Naive B cell (primary cell): Measurements from ENCODE around the gene GOT1. TPM values are rescaled to one million over a fixed set of nuclear protein-coding genes. Genes with fewer than 3 reads are reported as not detected.

Experiments
- ATAC-seq, 2 donors: fragments of 150-1000 bp; cut with Tn5 transposase; 2 replicates each; pipeline ENCODE4 v1.10.0; 2021; ENCODE audit warnings: low read depth in 2 of 2, mild to moderate bottlenecking in 2 of 2, moderate library complexity in 2 of 2
- DNase-seq: peaks from one replicate; pipeline ENCODE4 v3.0.0; 2022
- H3K27ac Mint-ChIP-seq, 6 donors: one replicate each; pipeline ENCODE4 v1.8.0; 2020 to 2022; ENCODE audit warnings: mild to moderate bottlenecking in 6 of 6, mixed read lengths in 6 of 6, moderate library complexity in 5 of 6, inconsistent platforms in 2 of 6
- H3K27me3 Mint-ChIP-seq, 3 donors: one replicate each; pipeline ENCODE4 v1.8.0; 2021 to 2022; ENCODE audit warnings: mixed read lengths in 3 of 3, mild to moderate bottlenecking in 1 of 3
- H3K36me3 Mint-ChIP-seq, 2 donors: one replicate each; pipeline ENCODE4 v1.8.0; 2020 to 2022; ENCODE audit warnings: mixed read lengths in 2 of 2, inconsistent platforms in 1 of 2, mild to moderate bottlenecking in 1 of 2
- H3K4me1 Mint-ChIP-seq, 3 donors: one replicate each; pipeline ENCODE4 v1.8.0; 2020 to 2022; ENCODE audit warnings: mixed read lengths in 3 of 3, inconsistent platforms in 1 of 3, mild to moderate bottlenecking in 1 of 3, moderate library complexity in 1 of 3
- H3K4me3 Mint-ChIP-seq, 8 donors: one replicate each; pipeline ENCODE4 v1.8.0; 2020 to 2022; ENCODE audit warnings: mild to moderate bottlenecking in 8 of 8, mixed read lengths in 8 of 8, moderate library complexity in 8 of 8, inconsistent platforms in 2 of 8
- H3K9me3 Mint-ChIP-seq, 7 donors: one replicate each; pipeline ENCODE4 v1.8.0; 2020 to 2022; ENCODE audit warnings: mixed read lengths in 7 of 7, mild to moderate bottlenecking in 5 of 7, inconsistent platforms in 2 of 7, moderate library complexity in 1 of 7
- polyA plus RNA-seq, 6 donors: library from polyadenylated mRNA; unstranded; fragments of 300-500 nt; fragmentation: Illumina TruSeq; gene quantifications; one replicate each; pipeline ENCODE4 v1.2.3, GENCODE V29; 2021; ENCODE audit warnings: low read depth in 6 of 6

Gene GOT1
- polyA plus RNA-seq: 10 to 100 TPM in 5 of 6 donors, 1 to 10 TPM in 1; 8.8 to 15.5 (median 11.2) TPM

- peak; percentile 94 for DNase-seq
- Mint-ChIP-seq H3K9me3 (no peaks in the 10 kb centered on the region), H3K4me3 (peak within 1 kb of the TSS; percentile 88 to 99 (median 98)), H3K36me3 (no peaks in the 10 kb centered on the region), H3K27me3 (no peaks in the 10 kb centered on the region), H3K4me1 (peaks cover 20 to 29% (median 29%) of the 10 kb centered on the region in 3 donors), H3K27ac (peak within 1 kb of the TSS; percentile 93 to 99 (median 98))
- ATAC-seq: peak; percentile 93 to 95
Observed at GRCh38 chr10:99430451-99431189, at the start of gene GOT1. GOT1 (minus strand) TSS chr10:99430624; CDS start chr10:99430565, 59 bp downstream.

GRCh38 chr10:99470327-99470726, 39.9 kb upstream of the GOT1 start:
- Mint-ChIP-seq H3K9me3 (no peaks in the 10 kb centered on the region), H3K4me1 (peaks cover 0 to 15% (median 7%) of the 10 kb centered on the region in 3 donors), H3K27me3 (peaks cover 25 to 65% (median 56%) of the 10 kb centered on the region in 3 donors), H3K36me3 (no peaks in the 10 kb centered on the region), H3K4me3 (no peak overlapping the region), H3K27ac (no peak overlapping the region)
- ATAC-seq (peak in 1 of 2 donors; percentile 30), DNase-seq (no peak)

GRCh38 chr10:99467236-99467999, 37.0 kb upstream of the GOT1 start:
- Mint-ChIP-seq H3K4me3 (no peak overlapping the region), H3K36me3 (no peaks in the 10 kb centered on the region), H3K27ac (no peak overlapping the region), H3K4me1 (peaks cover 0 to 15% (median 7%) of the 10 kb centered on the region in 3 donors), H3K9me3 (no peaks in the 10 kb centered on the region), H3K27me3 (peaks cover 25 to 71% (median 53%) of the 10 kb centered on the region in 3 donors)
- ATAC-seq (no peak), DNase-seq (no peak)

GRCh38 chr10:99466632-99467223, 36.3 kb upstream of the GOT1 start:
- peaks cover 0 to 2% (median 0%) of the 10 kb centered on the region in 7 donors for H3K9me3 Mint-ChIP-seq
- ATAC-seq (no peak), DNase-seq (no peak)
- no peaks in the 10 kb centered on the region for H3K36me3 Mint-ChIP-seq
- peak overlapping the region in 1 of 8 donors; percentile 2 for H3K4me3 Mint-ChIP-seq
- peaks cover 25 to 70% (median 54%) of the 10 kb centered on the region in 3 donors for H3K27me3 Mint-ChIP-seq
- H3K27ac Mint-ChIP-seq: no peak overlapping the region
- H3K4me1 Mint-ChIP-seq: peaks cover 0 to 14% (median 5%) of the 10 kb centered on the region in 3 donors

- ATAC-seq: no peak
Observed at GRCh38 chr10:99461230-99461629, 30.8 kb upstream of the GOT1 start.

GRCh38 chr10:99460070-99460469, 29.6 kb upstream of the GOT1 start:
- Mint-ChIP-seq H3K27ac (no peak overlapping the region), H3K4me3 (no peak overlapping the region), H3K9me3 (peaks cover 0 to 2% (median 0%) of the 10 kb centered on the region in 7 donors), H3K27me3 (peaks cover 33 to 50% (median 33%) of the 10 kb centered on the region in 3 donors), H3K4me1 (no peaks in the 10 kb centered on the region), H3K36me3 (no peaks in the 10 kb centered on the region)
- no peak for ATAC-seq
- no peak for DNase-seq

More at GRCh38 chr10:99461230-99461629, 30.8 kb upstream of the GOT1 start:
- no peak for DNase-seq
- Mint-ChIP-seq H3K27ac (no peak overlapping the region), H3K9me3 (peaks cover 0 to 2% (median 0%) of the 10 kb centered on the region in 7 donors), H3K36me3 (no peaks in the 10 kb centered on the region), H3K27me3 (peaks cover 34 to 57% (median 37%) of the 10 kb centered on the region in 3 donors), H3K4me1 (no peaks in the 10 kb centered on the region), H3K4me3 (no peak overlapping the region)

- Mint-ChIP-seq H3K4me3 (no peak overlapping the region), H3K36me3 (no peaks in the 10 kb centered on the region), H3K9me3 (peaks cover 0 to 2% (median 0%) of the 10 kb centered on the region in 7 donors), H3K4me1 (no peaks in the 10 kb centered on the region), H3K27ac (no peak overlapping the region), H3K27me3 (peaks cover 28 to 43% (median 37%) of the 10 kb centered on the region in 3 donors)
- DNase-seq (no peak), ATAC-seq (no peak)
Observed at GRCh38 chr10:99459217-99459616, 28.8 kb upstream of the GOT1 start.

- peaks cover 0 to 2% (median 0%) of the 10 kb centered on the region in 7 donors for H3K9me3 Mint-ChIP-seq
- peaks cover 32 to 47% (median 41%) of the 10 kb centered on the region in 3 donors for H3K27me3 Mint-ChIP-seq
- no peaks in the 10 kb centered on the region for H3K4me1 Mint-ChIP-seq
- no peak overlapping the region for H3K4me3 Mint-ChIP-seq
- DNase-seq (no peak), ATAC-seq (no peak)
- H3K27ac Mint-ChIP-seq: no peak overlapping the region
- H3K36me3 Mint-ChIP-seq: no peaks in the 10 kb centered on the region
Observed at GRCh38 chr10:99457813-99458212, 27.4 kb upstream of the GOT1 start.

GRCh38 chr10:99456931-99457288, 26.5 kb upstream of the GOT1 start:
- Mint-ChIP-seq H3K27me3 (peaks cover 32 to 49% (median 46%) of the 10 kb centered on the region in 3 donors), H3K9me3 (peaks cover 0 to 2% (median 0%) of the 10 kb centered on the region in 7 donors)

GRCh38 chr10:99456207-99456930, 25.9 kb upstream of the GOT1 start:
- Mint-ChIP-seq H3K4me1 (no peaks in the 10 kb centered on the region), H3K4me3 (no peak overlapping the region), H3K27ac (no peak overlapping the region), H3K27me3 (peaks cover 34 to 50% (median 50%) of the 10 kb centered on the region in 3 donors), H3K9me3 (peaks cover 0 to under 1% (median 0%) of the 10 kb centered on the region in 7 donors), H3K36me3 (no peaks in the 10 kb centered on the region)
- DNase-seq (no peak), ATAC-seq (no peak)

More at GRCh38 chr10:99456931-99457288, 26.5 kb upstream of the GOT1 start:
- H3K36me3 Mint-ChIP-seq: no peaks in the 10 kb centered on the region
- H3K4me1 Mint-ChIP-seq: no peaks in the 10 kb centered on the region
- no peak overlapping the region for H3K27ac Mint-ChIP-seq
- no peak for DNase-seq
- ATAC-seq: no peak
- H3K4me3 Mint-ChIP-seq: no peak overlapping the region

GRCh38 chr10:99451981-99452380, 21.6 kb upstream of the GOT1 start:
- DNase-seq (no peak), ATAC-seq (no peak)
- Mint-ChIP-seq H3K36me3 (no peaks in the 10 kb centered on the region), H3K9me3 (no peaks in the 10 kb centered on the region), H3K27ac (no peak overlapping the region), H3K27me3 (peaks cover 27 to 45% (median 39%) of the 10 kb centered on the region in 3 donors), H3K4me1 (no peaks in the 10 kb centered on the region), H3K4me3 (no peak overlapping the region)

- Mint-ChIP-seq H3K27me3 (peaks cover 27 to 44% (median 42%) of the 10 kb centered on the region in 3 donors), H3K36me3 (no peaks in the 10 kb centered on the region)
Observed at GRCh38 chr10:99451499-99451788, 21.0 kb upstream of the GOT1 start.

More at GRCh38 chr10:99451499-99451788, 21.0 kb upstream of the GOT1 start:
- no peaks in the 10 kb centered on the region for H3K9me3 Mint-ChIP-seq
- H3K27ac Mint-ChIP-seq: no peak overlapping the region
- H3K4me3 Mint-ChIP-seq: no peak overlapping the region
- H3K4me1 Mint-ChIP-seq: no peaks in the 10 kb centered on the region
- DNase-seq (no peak), ATAC-seq (no peak)
